Erythroblast (primary cell): ENCODE data around the gene FAM89B.

Experiments
- DNase-seq, 2 experiments: peaks; one replicate each; lab custom pipeline; 2025; lab: John Stamatoyannopoulos, UW
- GATA1 ChIP-seq: IDR thresholded peaks from 2 replicates; pipeline ENCODE4 v1.6.1; 2011; ENCODE audit warnings: low read depth, mild to moderate bottlenecking, control low read depth, low read length, moderate library complexity
- POLR2A ChIP-seq: IDR thresholded peaks from 2 replicates; pipeline ENCODE4 v1.6.1; 2011; ENCODE audit warnings: mild to moderate bottlenecking, low read length

Gene FAM89B

DNA sequence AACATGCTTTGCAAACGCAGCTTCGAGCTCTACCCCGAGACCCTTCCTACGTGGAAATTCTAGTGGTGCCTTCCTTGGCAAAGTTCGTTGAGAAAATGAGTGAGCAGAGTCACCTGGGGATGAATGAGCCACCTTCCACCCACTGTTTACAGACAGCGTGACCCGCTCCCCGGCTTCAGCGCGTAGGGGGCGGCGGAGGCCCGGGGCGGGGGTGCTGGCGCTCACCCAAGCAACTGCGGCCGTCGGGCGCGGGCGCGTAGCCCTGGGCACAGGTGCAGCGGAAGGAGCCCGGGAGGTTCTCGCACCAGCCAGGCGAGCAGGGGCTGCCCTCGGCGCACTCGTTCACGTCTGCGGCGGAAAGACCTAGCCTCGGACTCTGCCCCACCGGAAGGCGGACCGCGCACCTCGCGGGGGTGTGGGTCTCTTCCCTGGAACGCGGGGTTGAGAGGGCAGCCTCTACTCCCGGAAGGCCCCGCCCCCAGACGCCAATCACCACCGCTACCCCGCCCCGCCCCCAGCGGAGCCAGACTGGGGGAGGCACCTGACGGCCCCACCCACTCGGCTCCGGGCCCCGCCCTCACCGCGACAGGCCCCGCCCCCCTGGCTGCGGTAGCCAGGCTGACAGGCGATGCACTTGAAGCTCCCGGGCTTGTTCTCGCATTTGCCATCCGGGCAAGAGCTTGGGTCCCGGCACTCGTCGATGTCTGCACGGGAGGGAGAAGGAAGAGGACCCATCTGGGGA is 25.9 kb upstream of the FAM89B start:
- TF ChIP-seq POLR2A (no peak), GATA1 (no peak)
- DNase-seq: peak; percentile 92 to 97

DNA sequence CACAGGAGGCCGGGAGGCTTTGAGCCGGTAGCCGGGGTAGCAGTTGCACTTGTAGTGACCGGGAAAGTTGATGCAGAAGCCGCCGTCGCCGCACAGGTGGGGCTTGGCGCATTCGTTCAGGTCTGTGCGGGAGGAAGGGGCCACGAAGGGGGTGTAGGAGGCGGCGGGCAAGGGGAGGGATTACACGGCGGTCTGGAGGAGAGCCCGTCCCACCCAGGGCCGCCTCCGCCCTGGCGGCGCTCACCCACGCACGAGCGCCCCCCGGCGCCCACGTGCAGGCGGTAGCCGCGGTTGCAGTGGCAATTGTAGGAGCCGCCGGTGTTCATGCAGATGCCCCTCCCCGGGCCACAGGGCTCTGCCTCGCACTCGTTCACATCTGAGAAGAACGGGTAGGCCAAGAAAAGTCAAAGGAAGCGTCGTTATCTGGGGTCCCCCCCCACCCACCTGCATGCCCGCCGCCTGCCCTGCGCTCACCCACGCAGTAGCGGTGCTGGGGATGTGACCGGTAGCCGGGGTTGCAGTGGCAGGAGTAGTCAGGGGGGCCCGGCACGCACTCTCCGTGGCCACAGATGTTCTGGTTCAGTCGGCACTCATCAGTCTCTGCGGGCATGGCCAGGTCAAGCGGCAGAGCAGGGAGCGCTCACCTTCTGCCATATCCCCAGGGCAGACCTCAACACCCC is 24.8 kb upstream of the FAM89B start:
- DNase-seq: no peak
- no peak for TF ChIP-seq GATA1
- no peak for TF ChIP-seq POLR2A

DNA sequence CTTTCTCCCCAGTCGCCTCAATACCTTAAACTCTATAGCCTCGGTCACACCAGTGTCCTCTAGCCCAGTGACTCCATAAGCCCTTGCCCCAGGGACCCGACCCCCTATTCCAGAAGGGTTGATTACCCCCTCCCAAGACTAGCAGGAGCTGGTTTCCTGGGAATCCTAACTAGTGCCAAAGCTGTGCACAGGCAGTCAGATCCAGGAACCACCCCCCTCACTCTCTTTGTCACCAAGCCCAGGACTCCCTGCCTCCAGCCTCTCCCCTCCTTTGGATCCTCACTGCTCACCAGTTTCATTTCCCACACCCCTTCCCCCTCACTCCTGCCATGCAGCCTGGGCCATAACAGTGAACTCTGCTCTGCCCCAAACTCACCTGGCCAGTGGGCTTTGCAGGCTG is 23.9 kb upstream of the FAM89B start:
- TF ChIP-seq POLR2A (no peak), GATA1 (no peak)
- no peak for DNase-seq

DNA sequence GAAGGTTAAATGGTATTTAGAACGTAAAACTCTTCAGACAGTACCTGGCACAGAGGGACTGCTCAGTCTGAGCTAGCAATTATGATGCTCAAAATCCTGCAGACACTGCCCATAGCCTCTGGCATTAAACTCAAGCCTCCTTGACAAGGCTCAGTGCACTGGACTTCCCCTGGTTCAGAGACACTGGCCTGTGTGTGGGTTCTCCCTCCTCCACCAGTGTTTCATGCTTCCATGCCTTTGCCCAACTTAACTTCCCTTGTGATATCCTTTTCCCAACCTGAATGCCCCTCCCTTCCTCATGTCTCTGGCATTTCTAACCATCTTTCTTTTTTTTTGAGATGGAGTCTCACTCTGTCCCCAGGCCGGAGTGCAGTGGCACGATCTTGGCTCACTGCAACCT is 23.2 kb upstream of the FAM89B start:
- no peak for DNase-seq
- TF ChIP-seq POLR2A: no peak
- TF ChIP-seq GATA1: no peak

DNA sequence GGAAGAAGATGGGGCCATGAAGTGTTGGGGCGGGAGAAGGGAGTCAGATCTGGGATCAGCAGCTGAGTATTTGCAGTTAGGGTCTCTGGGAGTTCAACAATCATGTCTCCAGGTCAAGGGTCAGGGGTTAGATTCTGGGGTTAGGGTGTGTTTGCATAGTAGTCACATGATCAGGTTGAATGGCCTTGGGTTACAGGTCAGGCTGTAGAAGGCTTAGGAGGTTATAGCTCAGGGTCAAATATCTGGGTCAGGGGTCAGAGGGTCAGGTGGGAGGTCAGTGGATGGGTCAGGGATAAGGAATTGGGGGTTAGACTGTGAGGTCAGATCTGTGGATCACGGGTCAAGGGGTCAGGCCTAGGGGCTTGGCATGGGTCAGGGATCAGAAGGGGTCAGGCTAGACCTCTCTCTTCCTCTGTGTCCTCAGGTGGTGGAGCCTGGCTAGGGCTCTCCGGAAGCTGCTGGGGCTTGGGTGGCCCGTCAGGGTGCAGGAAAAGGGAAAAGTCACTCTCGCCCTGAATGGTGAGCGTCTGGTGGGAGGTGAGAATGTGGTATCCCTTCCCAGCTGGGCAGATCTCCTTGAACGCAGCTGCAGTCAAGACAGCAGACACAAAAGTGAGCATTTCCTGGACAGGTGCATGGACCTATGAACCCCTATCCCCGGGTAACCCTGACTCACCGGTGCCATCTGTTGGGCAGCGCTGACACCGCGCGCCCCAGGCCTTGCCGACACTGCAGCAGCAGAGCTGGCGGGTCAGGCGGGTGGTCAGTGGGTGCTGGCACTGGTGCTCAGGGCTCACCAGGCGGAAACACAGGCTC is 20.6 kb upstream of the FAM89B start:
- DNase-seq: peak; percentile 74 to 76
- no peak for TF ChIP-seq POLR2A
- TF ChIP-seq GATA1: no peak

DNA sequence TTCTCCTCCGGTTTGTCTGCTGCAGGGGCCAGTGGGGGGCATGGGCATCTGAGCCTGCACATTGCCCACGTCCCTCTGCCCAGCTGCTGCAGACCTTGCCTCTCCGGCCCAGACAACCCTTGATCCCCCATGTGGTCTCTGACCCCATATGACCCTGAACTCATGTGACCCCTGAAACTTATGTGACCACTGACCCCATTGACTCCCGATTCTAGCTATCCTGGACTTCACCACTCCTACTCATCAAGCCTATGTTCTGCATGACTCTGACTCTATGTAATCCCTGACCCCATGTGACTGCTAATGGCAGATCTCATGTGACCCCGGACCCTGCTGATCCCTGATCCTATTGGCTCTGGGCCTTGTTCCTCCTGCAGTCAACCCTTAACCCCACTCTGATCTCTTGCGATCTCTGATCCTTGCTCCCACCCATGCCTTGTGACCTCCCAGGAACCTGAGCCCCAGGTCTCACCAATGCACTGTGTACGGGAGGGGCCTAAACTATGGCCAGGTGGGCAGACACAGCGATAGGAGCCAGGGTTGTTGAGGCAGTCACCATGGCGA is 19.9 kb upstream of the FAM89B start:
- TF ChIP-seq GATA1 (no peak), POLR2A (no peak)
- no peak for DNase-seq

DNA sequence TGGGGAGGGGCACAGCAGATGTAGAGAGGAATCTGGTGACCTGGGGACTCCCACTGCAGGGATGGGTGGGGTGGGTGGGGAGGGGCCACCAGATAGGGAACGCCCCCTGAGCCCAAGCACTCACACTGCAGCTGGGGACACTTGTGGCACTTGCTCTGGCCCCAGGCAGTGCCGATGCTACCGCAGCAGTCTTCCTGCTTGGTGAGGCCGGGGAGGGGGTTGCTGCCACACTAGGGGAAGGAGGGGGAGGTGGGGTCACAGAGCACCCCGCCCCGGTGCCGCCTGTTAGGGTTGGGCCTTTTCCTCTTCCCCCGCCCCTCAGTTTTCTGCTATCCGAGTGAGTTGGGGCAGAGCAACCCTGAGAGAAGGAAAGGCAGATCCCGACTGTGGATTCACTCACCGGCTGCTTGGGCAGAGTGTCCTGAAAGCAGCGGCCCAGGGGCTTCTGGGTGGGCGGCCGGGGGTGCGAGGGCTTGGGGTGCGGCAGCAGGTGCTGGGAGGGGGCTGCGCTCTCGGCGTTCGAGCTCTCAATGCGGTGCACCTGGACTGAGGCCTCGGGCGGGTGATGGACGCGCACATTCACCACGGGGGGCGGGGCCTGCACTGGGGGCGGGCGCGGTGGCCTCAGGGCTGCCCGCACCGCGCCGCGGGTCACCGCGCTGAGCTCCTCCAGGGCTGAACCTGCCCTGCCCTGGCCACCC is 18.9 kb upstream of the FAM89B start:
- peak; percentile 75 to 81 for DNase-seq
- TF ChIP-seq GATA1 (no peak), POLR2A (no peak)

DNA sequence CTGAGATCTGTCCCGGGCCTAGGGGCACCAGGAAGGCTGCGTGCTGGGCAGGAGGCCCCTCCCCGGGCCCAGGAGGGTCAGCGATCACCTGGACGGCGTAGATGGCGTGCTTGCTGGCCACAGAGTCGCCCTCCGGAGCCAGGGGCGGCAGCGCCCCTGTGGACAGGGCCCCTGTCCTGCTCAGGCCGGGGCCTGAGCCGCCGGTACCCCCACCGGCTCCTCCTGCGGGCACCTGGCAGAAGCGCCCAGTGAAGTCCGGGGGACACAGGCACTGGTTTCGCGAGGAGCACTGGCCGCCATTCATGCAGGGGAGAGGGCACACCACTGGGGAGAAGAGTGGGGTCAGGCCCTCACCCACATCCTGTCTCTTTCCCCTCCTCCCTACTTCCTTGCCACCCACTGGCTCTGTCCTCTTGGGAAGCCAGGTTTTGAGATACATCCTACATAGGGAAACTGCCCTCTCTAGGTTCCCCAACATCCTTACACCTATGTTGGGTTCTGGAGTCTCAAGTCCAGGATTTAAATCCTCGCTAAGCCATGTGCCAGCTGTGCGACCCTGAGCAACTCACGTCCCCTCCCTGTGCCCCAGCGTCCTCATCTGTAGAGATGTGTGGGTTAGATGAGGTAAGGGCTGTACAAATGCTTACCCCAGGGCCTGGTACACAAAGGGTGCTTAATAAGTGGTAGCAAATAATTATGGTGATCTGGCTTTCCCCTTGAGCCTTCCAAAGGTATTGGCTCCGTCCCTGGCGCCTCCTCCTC is 18.1 kb upstream of the FAM89B start:
- DNase-seq: no peak
- TF ChIP-seq GATA1: no peak
- TF ChIP-seq POLR2A: no peak

DNA sequence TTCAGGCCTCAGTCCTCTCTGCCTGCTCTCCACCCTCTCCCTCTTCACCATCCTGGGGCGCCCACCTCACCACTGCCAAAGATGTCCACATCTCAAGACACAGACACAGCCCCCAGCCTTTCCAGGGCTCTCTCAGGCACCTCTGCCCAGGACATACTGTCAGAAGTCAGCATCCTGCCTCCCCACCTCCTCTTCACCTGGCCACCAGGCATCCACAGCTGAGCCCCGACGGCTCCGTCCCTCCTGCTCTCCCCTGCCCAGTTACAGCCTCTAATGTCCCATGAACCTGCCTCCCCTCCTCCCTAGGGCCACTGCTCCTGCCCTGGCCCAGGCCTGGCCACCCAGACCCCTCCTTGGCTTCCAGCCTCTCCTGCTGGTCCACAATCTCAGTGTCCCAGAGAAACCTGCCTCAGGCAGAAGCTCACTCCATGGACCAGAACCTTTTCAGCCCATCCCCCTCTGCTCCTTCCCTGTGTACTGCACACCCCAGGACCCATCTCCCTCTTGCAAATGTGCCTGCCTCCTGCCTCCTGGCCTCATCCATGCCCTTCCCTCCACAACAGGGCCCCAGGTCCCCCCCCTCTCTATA is 17.4 kb upstream of the FAM89B start:
- no peak for DNase-seq
- TF ChIP-seq GATA1 (no peak), POLR2A (no peak)

DNA sequence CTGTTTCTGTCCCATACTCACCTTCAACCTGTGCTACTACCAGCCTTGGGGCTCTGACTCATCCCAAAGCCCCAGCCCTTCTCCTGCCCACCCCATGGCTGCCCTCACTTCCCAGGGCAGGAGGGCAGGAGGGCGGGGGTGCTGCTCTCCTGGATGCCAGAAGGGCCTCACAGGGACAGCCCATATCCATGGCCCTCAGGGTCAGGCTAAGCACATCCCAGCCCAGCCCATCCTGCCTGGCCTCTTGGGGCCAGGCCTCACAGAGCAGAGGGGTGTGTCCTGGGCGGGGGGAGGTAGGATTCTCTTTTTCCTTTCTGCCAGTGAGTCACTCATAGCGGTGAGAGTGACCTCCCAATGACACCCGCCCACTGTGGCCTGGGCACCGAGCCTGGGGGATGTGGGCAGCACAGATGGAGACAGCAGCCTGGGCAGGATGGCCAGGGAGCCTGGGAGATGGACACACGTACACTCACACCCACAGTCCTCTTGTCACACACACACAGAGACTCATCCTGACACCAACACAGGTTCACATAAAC is 16.6 kb upstream of the FAM89B start:
- no peak for TF ChIP-seq POLR2A
- no peak for TF ChIP-seq GATA1
- DNase-seq: peak in 1 of 2 experiments; percentile 49

DNA sequence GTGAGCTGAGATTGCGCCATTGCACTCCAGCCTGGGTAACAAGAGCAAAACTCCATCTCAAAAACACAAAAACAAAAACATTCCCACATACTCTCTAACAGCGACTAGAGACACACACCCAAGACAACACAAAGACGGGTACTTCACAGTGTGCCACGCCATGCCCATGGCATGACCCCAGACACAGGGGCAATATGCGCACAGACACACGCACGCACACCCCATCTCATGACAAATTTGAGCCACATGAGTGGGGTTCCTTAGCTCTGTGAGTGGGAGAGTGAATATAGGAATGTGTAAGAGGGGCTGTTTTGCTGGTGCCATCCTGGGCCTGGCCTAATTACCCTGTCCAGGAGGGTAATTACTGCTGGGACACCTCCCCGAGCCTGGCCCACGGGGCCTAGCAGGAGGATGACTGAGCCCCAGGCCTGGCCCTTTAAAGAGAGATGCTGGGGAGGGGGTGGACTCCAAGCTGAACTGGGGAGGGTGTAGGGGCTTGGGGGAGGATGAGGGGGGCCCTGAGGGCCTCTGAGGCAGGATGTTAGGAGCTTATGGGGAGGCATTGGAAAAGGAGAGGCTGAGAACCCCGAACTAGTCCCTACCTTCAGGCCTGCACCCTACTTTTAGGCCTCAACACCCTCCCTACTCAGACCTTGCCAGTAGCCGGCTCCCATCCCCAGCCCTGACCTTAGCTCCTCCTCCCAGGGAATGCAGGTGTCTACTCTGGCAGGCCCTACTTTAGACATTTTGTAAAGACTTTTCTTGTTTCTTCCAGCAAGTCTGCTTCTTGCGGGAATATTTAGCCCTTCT is 15.7 kb upstream of the FAM89B start:
- TF ChIP-seq POLR2A: no peak
- TF ChIP-seq GATA1: no peak

More for the DNA sequence above, 15.7 kb upstream of the FAM89B start:
- no peak for DNase-seq
